ENCODE data around the gene SPI1.
A peak's percentile ranks its signal among the peaks of the same experiment; 100 is the strongest.

Gene SPI1

GRCh38 chr11:47378010-47378835, at the start of gene SPI1:
Gene SPI1, minus strand, starts transcription at chr11:47378547. Its CDS starts 194 bp downstream, at chr11:47378353.
- DNase-seq: no peak

GRCh38 chr11:47426062-47426956, 48.0 kb upstream of the SPI1 start, which contains the start of gene PSMC3:
Gene PSMC3, minus strand, starts transcription at chr11:47426439. Its CDS starts 160 bp downstream, at chr11:47426279.
- peak; percentile 99 for DNase-seq

- DNase-seq: no peak
These were observed 47.3 kb upstream of the SPI1 start for GRCh38 chr11:47425611-47426010.

GRCh38 chr11:47418454-47419259, 40.3 kb upstream of the SPI1 start:
- no peak for DNase-seq

DNA sequence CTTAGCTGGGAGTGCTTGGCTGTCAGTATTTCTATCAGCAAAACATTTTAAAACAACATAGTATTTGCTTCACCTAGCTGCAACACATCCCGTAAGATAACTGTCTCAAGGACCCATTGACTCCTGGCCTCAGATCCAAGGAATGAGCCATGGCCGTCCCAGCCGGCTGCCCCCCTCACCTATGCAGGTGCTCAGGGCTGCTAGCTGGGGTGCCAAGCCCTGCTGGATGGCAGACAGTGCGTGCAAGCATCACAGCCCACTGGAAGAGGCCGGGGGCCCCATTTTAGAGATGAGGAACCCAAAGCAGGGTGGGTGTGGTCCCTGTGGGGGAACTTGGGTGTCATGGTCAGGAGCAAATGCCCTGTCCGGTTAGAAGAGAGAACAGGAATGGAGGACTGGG, 39.4 kb upstream of the SPI1 start:
- no peak for DNase-seq

GRCh38 chr11:47415949-47416472, 37.7 kb upstream of the SPI1 start:
- DNase-seq: no peak

DNA sequence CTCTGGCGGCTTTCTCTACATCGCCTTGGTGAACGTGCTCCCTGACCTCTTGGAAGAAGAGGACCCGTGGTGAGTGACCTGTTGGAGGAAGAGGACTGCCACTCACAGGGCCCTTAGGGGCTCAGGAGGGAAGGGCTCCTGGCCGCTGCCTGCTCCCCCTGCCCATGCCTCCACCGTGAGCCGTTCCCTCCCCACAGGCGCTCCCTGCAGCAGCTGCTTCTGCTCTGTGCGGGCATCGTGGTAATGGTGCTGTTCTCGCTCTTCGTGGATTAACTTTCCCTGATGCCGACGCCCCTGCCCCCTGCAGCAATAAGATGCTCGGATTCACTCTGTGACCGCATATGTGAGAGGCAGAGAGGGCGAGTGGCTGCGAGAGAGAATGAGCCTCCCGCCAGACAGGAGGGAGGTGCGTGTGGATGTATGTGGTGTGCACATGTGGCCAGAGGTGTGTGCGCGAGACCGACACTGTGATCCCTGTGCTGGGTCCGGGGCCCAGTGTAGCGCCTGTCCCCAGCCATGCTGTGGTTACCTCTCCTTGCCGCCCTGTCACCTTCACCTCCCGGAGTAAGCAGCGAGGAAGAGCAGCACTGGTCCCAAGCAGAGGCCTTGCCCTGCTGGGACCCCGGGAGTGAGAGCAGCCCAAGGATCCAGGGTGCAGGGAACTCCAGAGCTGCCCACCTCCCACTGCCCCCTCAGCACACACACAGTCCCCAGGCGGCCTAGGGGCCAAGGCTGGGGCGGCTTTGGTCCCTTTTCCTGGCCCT, 36.9 kb upstream of the SPI1 start:
- DNase-seq: no peak

- no peak for DNase-seq
These were observed 36.3 kb upstream of the SPI1 start for GRCh38 chr11:47414685-47415070.

- DNase-seq: no peak
These were observed 35.7 kb upstream of the SPI1 start for GRCh38 chr11:47413908-47414684.

DNA sequence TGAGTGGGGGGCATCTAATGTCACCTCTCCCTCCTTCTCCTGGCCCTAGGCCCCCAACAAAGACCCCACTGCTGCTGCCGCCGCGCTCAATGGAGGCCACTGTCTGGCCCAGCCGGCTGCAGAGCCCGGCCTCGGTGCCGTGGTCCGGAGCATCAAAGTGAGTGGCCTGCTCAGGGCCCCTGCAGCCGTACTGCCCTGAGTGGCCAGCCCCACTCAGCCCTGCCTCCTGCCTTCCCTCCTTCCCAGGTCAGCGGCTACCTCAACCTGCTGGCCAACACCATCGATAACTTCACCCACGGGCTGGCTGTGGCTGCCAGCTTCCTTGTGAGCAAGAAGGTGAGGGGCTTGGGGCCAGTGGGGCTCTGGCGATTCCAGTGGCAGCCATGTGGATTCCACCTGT, 35.0 kb upstream of the SPI1 start:
- no peak for DNase-seq

- no peak for DNase-seq
These were observed 33.8 kb upstream of the SPI1 start for GRCh38 chr11:47411884-47412746.

- DNase-seq: no peak
These were observed 32.3 kb upstream of the SPI1 start for GRCh38 chr11:47410370-47411264.

DNA sequence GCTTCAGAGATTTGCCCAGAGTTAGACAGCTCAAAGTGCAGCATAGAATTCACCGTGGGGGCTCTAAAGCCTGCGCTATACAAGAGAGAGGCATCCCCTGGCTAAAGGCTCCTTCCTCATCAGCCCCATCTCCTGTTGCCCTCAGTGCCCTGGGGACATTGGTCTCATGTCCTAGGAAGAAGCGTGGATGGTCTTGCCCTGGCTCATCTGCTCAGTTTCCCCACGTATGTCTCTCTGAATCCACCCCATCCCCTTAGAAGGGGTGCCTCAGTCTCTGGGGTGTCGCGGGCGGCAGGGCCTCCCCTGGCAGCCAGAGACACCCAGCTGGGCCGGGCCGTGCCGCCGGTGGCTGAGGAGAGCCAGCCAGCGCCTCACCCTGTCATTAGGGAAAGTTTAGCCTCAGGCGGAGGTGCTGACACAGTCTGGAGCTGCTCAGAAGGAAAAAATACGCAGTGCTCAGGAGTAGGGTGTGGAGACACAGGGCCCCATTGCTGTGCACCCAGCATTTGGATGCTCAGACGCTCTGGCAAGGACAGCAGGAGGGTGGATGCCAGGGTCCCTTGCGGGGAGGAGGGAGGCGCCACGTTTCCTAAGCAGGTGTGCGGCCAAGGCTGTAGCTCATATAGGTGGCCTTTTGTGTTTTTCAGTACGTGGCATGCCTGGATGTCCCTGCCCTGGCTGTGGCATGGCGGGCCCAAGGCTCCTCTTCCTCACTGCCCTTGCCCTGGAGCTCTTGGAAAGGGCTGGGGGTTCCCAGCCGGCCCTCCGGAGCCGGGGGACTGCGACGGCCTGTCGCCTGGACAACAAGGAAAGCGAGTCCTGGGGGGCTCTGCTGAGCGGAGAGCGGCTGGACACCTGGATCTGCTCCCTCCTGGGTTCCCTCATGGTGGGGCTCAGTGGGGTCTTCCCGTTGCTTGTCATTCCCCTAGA, 31.4 kb upstream of the SPI1 start:
- no peak for DNase-seq

GRCh38 chr11:47408598-47409439, 30.5 kb upstream of the SPI1 start:
- DNase-seq: peak; percentile 56

DNA sequence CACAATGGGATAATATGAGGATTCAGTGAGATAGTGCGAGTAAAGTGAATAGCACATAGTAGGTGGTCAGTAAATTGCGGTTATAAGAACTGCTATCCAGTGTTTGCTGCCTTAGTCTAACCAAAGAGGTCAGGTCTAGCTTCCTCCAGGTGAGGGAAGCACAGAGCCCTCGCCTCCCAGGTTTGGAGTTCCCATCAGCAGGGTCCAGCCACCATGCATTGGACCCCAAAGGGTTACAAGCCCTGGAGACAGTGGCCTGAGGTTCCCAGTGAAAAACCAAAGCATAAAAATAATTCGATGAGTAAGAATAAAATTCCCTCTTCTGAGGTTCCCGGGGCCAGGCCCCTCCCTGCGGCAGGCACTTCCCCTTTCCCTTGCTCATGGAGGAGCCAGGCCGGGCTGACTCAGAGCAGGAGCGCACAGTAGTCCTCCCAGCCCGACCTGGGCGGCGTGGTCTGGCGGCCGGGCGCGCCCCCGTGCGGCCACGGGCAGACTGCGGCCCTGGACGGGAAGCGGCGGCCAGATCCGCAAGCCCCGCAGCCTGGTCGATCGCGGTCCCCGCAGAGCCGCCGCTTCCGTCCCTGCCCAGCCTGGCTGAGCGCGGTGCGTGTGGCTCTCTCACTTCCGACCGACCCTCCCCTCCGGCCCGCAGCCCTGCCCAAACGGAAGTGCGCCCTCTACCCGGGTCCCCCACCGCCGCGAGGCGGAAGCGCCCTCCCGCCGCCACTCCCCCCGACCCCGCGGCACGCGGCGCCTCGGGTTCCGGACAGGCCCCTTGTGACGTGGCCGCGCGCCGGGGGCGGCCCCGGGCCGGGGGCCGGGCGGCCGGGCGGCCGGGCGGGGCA, 29.6 kb upstream of the SPI1 start, which contains the start of gene SLC39A13:
TSS of gene SLC39A13 (plus strand) at position 845 of the 845 bp plus-strand sequence. CDS start 1,505 bp downstream, outside the sequence.
- peak; percentile 94 for DNase-seq

All from retina (tissue), 1 donor.